ENCODE measurements around the gene VMAC. TPM values are rescaled to one million over a fixed set of nuclear protein-coding genes. Genes with fewer than 3 reads are reported as not detected.
"Not testable (repeated sequence)": the region's sequence is repeated elsewhere in the genome, so short reads cannot be mapped to it uniquely, and the experiment has no call there.

The VMAC gene
- total RNA-seq, 2 donors from 2014 or later: 5.9 TPM

GRCh38 chr19:5873617-5874199, 31.0 kb upstream of the VMAC start:
- H3K36me3 ChIP-seq (ENCODE audit: control insufficient read depth, insufficient read depth, low read length): no peaks in the 10 kb centered on the region
- no peaks in the 10 kb centered on the region for H3K36me3 Mint-ChIP-seq (ENCODE audit: low read depth)
- no peaks in the 10 kb centered on the region for H3K4me1 Mint-ChIP-seq
- TF ChIP-seq, protein P1, sequence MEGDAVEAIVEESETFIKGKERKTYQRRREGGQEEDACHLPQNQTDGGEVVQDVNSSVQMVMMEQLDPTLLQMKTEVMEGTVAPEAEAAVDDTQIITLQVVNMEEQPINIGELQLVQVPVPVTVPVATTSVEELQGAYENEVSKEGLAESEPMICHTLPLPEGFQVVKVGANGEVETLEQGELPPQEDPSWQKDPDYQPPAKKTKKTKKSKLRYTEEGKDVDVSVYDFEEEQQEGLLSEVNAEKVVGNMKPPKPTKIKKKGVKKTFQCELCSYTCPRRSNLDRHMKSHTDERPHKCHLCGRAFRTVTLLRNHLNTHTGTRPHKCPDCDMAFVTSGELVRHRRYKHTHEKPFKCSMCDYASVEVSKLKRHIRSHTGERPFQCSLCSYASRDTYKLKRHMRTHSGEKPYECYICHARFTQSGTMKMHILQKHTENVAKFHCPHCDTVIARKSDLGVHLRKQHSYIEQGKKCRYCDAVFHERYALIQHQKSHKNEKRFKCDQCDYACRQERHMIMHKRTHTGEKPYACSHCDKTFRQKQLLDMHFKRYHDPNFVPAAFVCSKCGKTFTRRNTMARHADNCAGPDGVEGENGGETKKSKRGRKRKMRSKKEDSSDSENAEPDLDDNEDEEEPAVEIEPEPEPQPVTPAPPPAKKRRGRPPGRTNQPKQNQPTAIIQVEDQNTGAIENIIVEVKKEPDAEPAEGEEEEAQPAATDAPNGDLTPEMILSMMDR (conservative IDR thresholded peaks at IDR 0.05): no peak
- H3K27me3 Mint-ChIP-seq (ENCODE audit: insufficient read depth): no peaks in the 10 kb centered on the region
- H3K9me3 ChIP-seq (ENCODE audit: control insufficient read depth, low read length): no peaks in the 10 kb centered on the region
- no peak overlapping the region for H3K4me3 Mint-ChIP-seq
- no peak overlapping the region for H3K4me3 ChIP-seq (ENCODE audit: low read length)
- H3K27me3 ChIP-seq (ENCODE audit: control insufficient read depth, insufficient read depth, low read length, poor library complexity, severe bottlenecking): no peaks in the 10 kb centered on the region
- 94% methylated on average over 10 to 12 of the region's 12 CpGs for WGBS, 2 experiments (ENCODE audit: insufficient coverage in 1 of 2, insufficient read length in 1 of 2)
- no peak overlapping the region for H3K27ac Mint-ChIP-seq
- no peaks in the 10 kb centered on the region for H3K4me1 ChIP-seq (ENCODE audit: control insufficient read depth, insufficient read depth, low read length)
- no peak for DNase-seq
- H3K9ac ChIP-seq (ENCODE audit: extremely low read depth, low read length, poor library complexity, severe bottlenecking): no peak overlapping the region
- no peak overlapping the region for H3K27ac ChIP-seq (ENCODE audit: low read depth, low read length)
- no peaks in the 10 kb centered on the region for H3K9me3 Mint-ChIP-seq

DNA sequence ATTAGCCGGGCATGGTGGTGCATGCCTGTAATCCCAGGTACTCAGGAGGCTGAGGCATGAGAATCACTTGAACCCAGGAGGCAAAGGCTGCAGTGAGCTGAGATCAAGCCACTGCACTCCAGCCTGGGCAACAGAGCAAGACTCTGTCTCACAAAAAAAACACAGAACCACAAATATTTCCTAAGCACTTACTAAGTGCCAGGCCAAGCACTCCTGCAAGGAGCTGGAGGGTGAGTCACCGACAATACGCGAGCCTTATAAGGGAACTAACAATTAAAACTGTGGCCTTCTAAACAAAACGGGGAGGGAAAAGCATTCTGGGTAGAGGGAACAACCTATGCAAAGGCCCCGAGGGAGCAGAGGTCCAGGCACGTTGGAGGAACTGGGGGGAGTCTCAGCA, 30.2 kb upstream of the VMAC start:
- not testable (repeated sequence) for H3K27me3 ChIP-seq (ENCODE audit: control insufficient read depth, insufficient read depth, low read length, poor library complexity, severe bottlenecking); H3K9me3 ChIP-seq (ENCODE audit: control insufficient read depth, low read length); H3K4me3 ChIP-seq (ENCODE audit: low read length); H3K4me1 Mint-ChIP-seq; H3K27me3 Mint-ChIP-seq (ENCODE audit: insufficient read depth); H3K4me3 Mint-ChIP-seq; H3K9ac ChIP-seq (ENCODE audit: extremely low read depth, low read length, poor library complexity, severe bottlenecking); DNase-seq; H3K36me3 ChIP-seq (ENCODE audit: control insufficient read depth, insufficient read depth, low read length); H3K36me3 Mint-ChIP-seq (ENCODE audit: low read depth); H3K27ac Mint-ChIP-seq; H3K9me3 Mint-ChIP-seq; H3K4me1 ChIP-seq (ENCODE audit: control insufficient read depth, insufficient read depth, low read length); H3K27ac ChIP-seq (ENCODE audit: low read depth, low read length)
- WGBS, 2 experiments (ENCODE audit: insufficient coverage in 1 of 2, insufficient read length in 1 of 2): 86 to 95% methylated on average over 3 to 7 of the region's 7 CpGs

- peak overlapping the region; percentile 61 for H3K27ac ChIP-seq (ENCODE audit: low read depth, low read length)
- no peaks in the 10 kb centered on the region for H3K4me1 ChIP-seq (ENCODE audit: control insufficient read depth, insufficient read depth, low read length)
- TF ChIP-seq, protein P1 (conservative IDR thresholded peaks at IDR 0.05): no peak
- no peaks in the 10 kb centered on the region for H3K27me3 Mint-ChIP-seq (ENCODE audit: insufficient read depth)
- H3K4me1 Mint-ChIP-seq: peaks cover 10% of the 10 kb centered on the region
- H3K27me3 ChIP-seq (ENCODE audit: control insufficient read depth, insufficient read depth, low read length, poor library complexity, severe bottlenecking): no peaks in the 10 kb centered on the region
- H3K36me3 Mint-ChIP-seq (ENCODE audit: low read depth): no peaks in the 10 kb centered on the region
- no peak overlapping the region for H3K4me3 Mint-ChIP-seq
- H3K9ac ChIP-seq (ENCODE audit: extremely low read depth, low read length, poor library complexity, severe bottlenecking): no peak overlapping the region
- no peak for DNase-seq
- 88 to 95% methylated on average over 5 to 8 of the region's 8 CpGs for WGBS, 2 experiments (ENCODE audit: insufficient coverage in 1 of 2, insufficient read length in 1 of 2)
- H3K4me3 ChIP-seq (ENCODE audit: low read length): no peak overlapping the region
- H3K9me3 Mint-ChIP-seq: no peaks in the 10 kb centered on the region
- no peaks in the 10 kb centered on the region for H3K9me3 ChIP-seq (ENCODE audit: control insufficient read depth, low read length)
- no peaks in the 10 kb centered on the region for H3K36me3 ChIP-seq (ENCODE audit: control insufficient read depth, insufficient read depth, low read length)
- no peak overlapping the region for H3K27ac Mint-ChIP-seq
These were observed 27.2 kb upstream of the VMAC start for GRCh38 chr19:5877427-5877826.

DNA sequence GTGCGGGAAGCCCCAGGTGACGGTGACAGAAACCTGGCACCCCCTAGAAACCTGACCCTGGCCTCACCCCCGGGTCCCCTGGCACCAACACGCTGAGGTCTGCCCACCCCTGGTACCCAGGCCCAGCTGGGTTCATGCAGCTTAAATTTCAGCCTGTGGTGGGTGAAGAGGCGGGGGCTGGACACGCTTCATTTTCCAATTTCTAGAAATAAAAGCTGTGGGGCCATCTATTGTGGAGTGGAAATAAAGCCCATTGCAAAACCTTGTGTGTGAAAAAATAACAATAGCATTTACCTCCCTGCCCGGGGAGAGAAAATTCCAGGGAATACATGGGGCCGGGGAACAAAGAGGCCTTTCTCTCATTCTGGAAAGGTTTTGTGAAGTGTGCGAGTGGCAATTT, 26.8 kb upstream of the VMAC start:
- Histone ChIP-seq H3K4me1 (ENCODE audit: control insufficient read depth, insufficient read depth, low read length) (no peaks in the 10 kb centered on the region), H3K27ac (ENCODE audit: low read depth, low read length) (peak overlapping the region; percentile 87), H3K27me3 (ENCODE audit: control insufficient read depth, insufficient read depth, low read length, poor library complexity, severe bottlenecking) (no peaks in the 10 kb centered on the region), H3K9me3 (ENCODE audit: control insufficient read depth, low read length) (no peaks in the 10 kb centered on the region), H3K4me3 (ENCODE audit: low read length) (no peak overlapping the region), H3K9ac (ENCODE audit: extremely low read depth, low read length, poor library complexity, severe bottlenecking) (no peak overlapping the region), H3K36me3 (ENCODE audit: control insufficient read depth, insufficient read depth, low read length) (no peaks in the 10 kb centered on the region)
- WGBS, 2 experiments (ENCODE audit: insufficient coverage in 1 of 2, insufficient read length in 1 of 2): 73 to 88% methylated on average over 4 to 9 of the region's 9 CpGs
- no peak overlapping the region for H3K4me3 Mint-ChIP-seq
- DNase-seq: no peak
- peaks cover 10% of the 10 kb centered on the region for H3K4me1 Mint-ChIP-seq
- TF ChIP-seq, protein P1 (conservative IDR thresholded peaks at IDR 0.05): no peak
- no peaks in the 10 kb centered on the region for H3K27me3 Mint-ChIP-seq (ENCODE audit: insufficient read depth)
- H3K36me3 Mint-ChIP-seq (ENCODE audit: low read depth): no peaks in the 10 kb centered on the region
- H3K9me3 Mint-ChIP-seq: no peaks in the 10 kb centered on the region
- no peak overlapping the region for H3K27ac Mint-ChIP-seq
